ENCODE results near the gene FPR2. TPM values are rescaled to one million over a fixed set of nuclear protein-coding genes. Genes with fewer than 3 reads are reported as not detected.

Gene FPR2
- total and polyA plus RNA-seq, 2 donors (not counting 1 experiment from before 2014, with no cell fraction given), result not detected

- Mint-ChIP-seq H3K27me3 (peaks cover 52% of the 10 kb centered on the region), H3K9me3 (ENCODE audit: insufficient read depth) (peaks cover 8% of the 10 kb centered on the region), H3K27ac (no peak overlapping the region), H3K4me3 (no peak overlapping the region), H3K4me1 (peaks cover 15% of the 10 kb centered on the region)
- no peak overlapping the region for H3K27ac ChIP-seq (ENCODE audit: low read length in 2 of 2)
- peaks cover 0 to 26% (median 3%) of the 10 kb centered on the region in 3 donors for H3K9me3 ChIP-seq (ENCODE audit: control extremely low read depth in 1 of 3, control insufficient read depth in 2 of 3, insufficient read depth in 1 of 3, low read length in 2 of 3)
- peaks cover 0 to 37% (median 14%) of the 10 kb centered on the region in 4 experiments for H3K27me3 ChIP-seq (replicated peaks in 1 of 4; ENCODE audit: control extremely low read depth in 1 of 4, control insufficient read depth in 3 of 4, insufficient read depth in 4 of 4, low read length in 3 of 4)
- intact Hi-C loops (cut with micrococcal nuclease), result no loop called here
- H3K4me3 ChIP-seq (ENCODE audit: control extremely low read depth in 1 of 5, extremely low read depth in 1 of 5, insufficient read depth in 1 of 5, low read depth in 2 of 5, low read length in 4 of 5), result no peak overlapping the region
- ATAC-seq (ENCODE audit: low read depth) (no peak), DNase-seq (no peak)
- no peak overlapping the region for H2AFZ ChIP-seq (ENCODE audit: insufficient read depth, low read depth, low read length, poor library complexity, severe bottlenecking)
- H4K20me1 ChIP-seq (ENCODE audit: control insufficient read depth, insufficient read depth, low read length, poor library complexity, severe bottlenecking), result no peaks in the 10 kb centered on the region
- POLR2A ChIA-PET, result no interaction called here
- TF ChIP-seq EZH2 (IDR thresholded peaks at IDR 0.05; ENCODE audit: borderline replicate concordance, insufficient read depth, low read depth, low read length, poor library complexity, severe bottlenecking) (no peak), CTCF (IDR thresholded peaks at IDR 0.05) (no peak)
- H3K79me2 ChIP-seq (ENCODE audit: control insufficient read depth, insufficient read depth, low read length), result no peaks in the 10 kb centered on the region
- no peak overlapping the region for H3K4me2 ChIP-seq (replicated peaks; ENCODE audit: low read depth, low read length, poor library complexity, severe bottlenecking)
- 10% methylated on average over 78 of the region's 83 CpGs for WGBS (ENCODE audit: insufficient coverage)
- CTCF ChIA-PET, result no interaction called here
- no peaks in the 10 kb centered on the region for H3K36me3 ChIP-seq (replicated peaks in 1 of 2; ENCODE audit: control extremely low read depth in 1 of 2, control insufficient read depth in 1 of 2, extremely low read depth in 1 of 2, insufficient read depth in 2 of 2, low read length in 1 of 2)
- H3K9ac ChIP-seq (ENCODE audit: low read length), result no peak overlapping the region
- peaks cover 0 to 7% of the 10 kb centered on the region in 2 donors for H3K4me1 ChIP-seq (ENCODE audit: control insufficient read depth in 2 of 2, insufficient read depth in 2 of 2, low read length in 2 of 2)
Measured at GRCh38 chr19:51719251-51719988, 41.6 kb upstream of the FPR2 start.

GRCh38 chr19:51721905-51722304 is 39.1 kb upstream of the FPR2 start:
- intact Hi-C loops (cut with micrococcal nuclease), result no loop called here
- H3K9ac ChIP-seq (ENCODE audit: low read length), result no peak overlapping the region

More at GRCh38 chr19:51721905-51722304, 39.1 kb upstream of the FPR2 start:
- WGBS (ENCODE audit: insufficient coverage), result no CpG with 5 or more reads among the region's 7 CpGs
- H3K4me3 Mint-ChIP-seq, result no peak overlapping the region
- no peak for ATAC-seq (ENCODE audit: low read depth)
- Histone ChIP-seq H3K79me2 (ENCODE audit: control insufficient read depth, insufficient read depth, low read length) (no peaks in the 10 kb centered on the region), H3K4me1 (ENCODE audit: control insufficient read depth in 2 of 2, insufficient read depth in 2 of 2, low read length in 2 of 2) (peaks cover 0 to 7% of the 10 kb centered on the region in 2 donors), H2AFZ (ENCODE audit: insufficient read depth, low read depth, low read length, poor library complexity, severe bottlenecking) (no peak overlapping the region), H3K4me2 (replicated peaks; ENCODE audit: low read depth, low read length, poor library complexity, severe bottlenecking) (no peak overlapping the region), H4K20me1 (ENCODE audit: control insufficient read depth, insufficient read depth, low read length, poor library complexity, severe bottlenecking) (no peaks in the 10 kb centered on the region), H3K36me3 (replicated peaks in 1 of 2; ENCODE audit: control extremely low read depth in 1 of 2, control insufficient read depth in 1 of 2, extremely low read depth in 1 of 2, insufficient read depth in 2 of 2, low read length in 1 of 2) (no peaks in the 10 kb centered on the region), H3K27ac (ENCODE audit: low read length in 2 of 2) (no peak overlapping the region), H3K4me3 (ENCODE audit: control extremely low read depth in 1 of 5, extremely low read depth in 1 of 5, insufficient read depth in 1 of 5, low read depth in 2 of 5, low read length in 4 of 5) (no peak overlapping the region), H3K9me3 (ENCODE audit: control extremely low read depth in 1 of 3, control insufficient read depth in 2 of 3, insufficient read depth in 1 of 3, low read length in 2 of 3) (peaks cover 0 to 33% (median 3%) of the 10 kb centered on the region in 3 donors), H3K27me3 (replicated peaks in 1 of 4; ENCODE audit: control extremely low read depth in 1 of 4, control insufficient read depth in 3 of 4, insufficient read depth in 4 of 4, low read length in 3 of 4) (peaks cover 0 to 51% (median 16%) of the 10 kb centered on the region in 4 experiments)
- TF ChIP-seq CTCF (IDR thresholded peaks at IDR 0.05) (no peak), EZH2 (IDR thresholded peaks at IDR 0.05; ENCODE audit: borderline replicate concordance, insufficient read depth, low read depth, low read length, poor library complexity, severe bottlenecking) (no peak)
- H3K27me3 Mint-ChIP-seq, result peaks cover 55% of the 10 kb centered on the region
- ChIA-PET CTCF (no interaction called here), POLR2A (no interaction called here)
- peaks cover 2% of the 10 kb centered on the region for H3K9me3 Mint-ChIP-seq (ENCODE audit: insufficient read depth)
- DNase-seq, result no peak
- no peak overlapping the region for H3K27ac Mint-ChIP-seq
- H3K4me1 Mint-ChIP-seq, result peaks cover 9% of the 10 kb centered on the region
